Uterus (tissue), 2 donors: ENCODE data around the gene UBE2D2.

Experiments used
- POLR2A ChIP-seq, 2 donors: fragments of 450-650 bp; IDR thresholded peaks; one replicate each; pipeline ENCODE4 v1.6.1; 2016; ENCODE audit warnings: antibody characterized with exemption in 2 of 2, mild to moderate bottlenecking in 1 of 2, moderate library complexity in 1 of 2
- TF ChIP-seq, protein P1 (sequence below), 4 experiments: fragments of 200-600 bp in 2 of 4; fragments of 450-650 bp in 2 of 4; sonication (generic) in 2 of 4; IDR thresholded peaks; one replicate each; pipeline ENCODE4 v1.5.1; 2016 to 2019; ENCODE audit warnings: antibody characterized with exemption in 4 of 4, mild to moderate bottlenecking in 2 of 4, moderate library complexity in 1 of 4

DNA sequence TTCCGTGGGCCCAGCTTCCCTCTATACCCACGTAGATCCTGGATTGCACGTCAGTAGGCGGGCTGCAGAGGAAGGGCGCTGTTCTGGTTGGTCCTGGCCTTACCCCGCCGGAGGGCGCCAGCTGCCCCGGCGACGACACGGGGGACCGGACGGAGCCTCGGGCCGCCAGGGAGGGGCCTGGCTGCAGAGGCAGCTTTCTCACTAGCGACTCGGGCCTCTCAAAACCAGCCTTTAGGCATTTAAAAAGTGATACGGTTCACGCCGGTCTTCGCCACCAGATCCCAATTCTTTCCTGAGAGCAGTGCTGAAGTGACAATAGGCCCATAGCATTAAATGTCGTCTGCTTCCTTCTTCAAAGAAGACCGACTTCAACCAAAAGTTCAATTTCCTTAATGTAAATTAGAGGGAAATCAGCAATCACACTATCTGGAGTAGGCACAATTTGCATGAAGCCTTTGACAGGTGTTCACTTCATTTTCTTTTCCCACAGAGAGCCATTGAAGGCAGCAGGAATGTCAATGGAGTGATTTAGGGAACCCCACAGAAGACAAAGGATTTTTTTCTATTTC lies 17.6 kb upstream of the UBE2D2 start:
- TF ChIP-seq, protein P1, sequence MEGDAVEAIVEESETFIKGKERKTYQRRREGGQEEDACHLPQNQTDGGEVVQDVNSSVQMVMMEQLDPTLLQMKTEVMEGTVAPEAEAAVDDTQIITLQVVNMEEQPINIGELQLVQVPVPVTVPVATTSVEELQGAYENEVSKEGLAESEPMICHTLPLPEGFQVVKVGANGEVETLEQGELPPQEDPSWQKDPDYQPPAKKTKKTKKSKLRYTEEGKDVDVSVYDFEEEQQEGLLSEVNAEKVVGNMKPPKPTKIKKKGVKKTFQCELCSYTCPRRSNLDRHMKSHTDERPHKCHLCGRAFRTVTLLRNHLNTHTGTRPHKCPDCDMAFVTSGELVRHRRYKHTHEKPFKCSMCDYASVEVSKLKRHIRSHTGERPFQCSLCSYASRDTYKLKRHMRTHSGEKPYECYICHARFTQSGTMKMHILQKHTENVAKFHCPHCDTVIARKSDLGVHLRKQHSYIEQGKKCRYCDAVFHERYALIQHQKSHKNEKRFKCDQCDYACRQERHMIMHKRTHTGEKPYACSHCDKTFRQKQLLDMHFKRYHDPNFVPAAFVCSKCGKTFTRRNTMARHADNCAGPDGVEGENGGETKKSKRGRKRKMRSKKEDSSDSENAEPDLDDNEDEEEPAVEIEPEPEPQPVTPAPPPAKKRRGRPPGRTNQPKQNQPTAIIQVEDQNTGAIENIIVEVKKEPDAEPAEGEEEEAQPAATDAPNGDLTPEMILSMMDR (IDR thresholded peaks at IDR 0.05), result peak in 1 of 4 experiments; percentile 16
- TF ChIP-seq POLR2A (IDR thresholded peaks at IDR 0.05), result no peak
